Activated T-helper 2 cell treated with anti-CD3 and anti-CD28 coated beads, Interferon-gamma antibody, Interleukin-2, Interleukin-4, amounts not matched to agents 10 μg/mL and 5 μg/mL and 100 μg/mL, durations not matched to agents 14 hours and 24 hours and 36 hours (primary cell): Measurements from ENCODE around the gene GDF10. TPM values are rescaled to one million over a fixed set of nuclear protein-coding genes. Genes with fewer than 3 reads are reported as not detected.
A peak's percentile ranks its signal among the peaks of the same experiment; 100 is the strongest.

Experiments used
- DNase-seq: peaks from one replicate; pipeline ENCODE4 v3.0.0; 2021; ENCODE audit warnings: low spot score
- H3K27ac Mint-ChIP-seq: one replicate; pipeline ENCODE4 v1.8.0; 2021; ENCODE audit warnings: mixed read lengths
- H3K27me3 Mint-ChIP-seq: one replicate; pipeline ENCODE4 v1.8.0; 2021; ENCODE audit warnings: low read depth, mixed read lengths
- H3K36me3 Mint-ChIP-seq: one replicate; pipeline ENCODE4 v1.8.0; 2021; ENCODE audit warnings: low read depth, mixed read lengths
- H3K4me1 Mint-ChIP-seq: one replicate; pipeline ENCODE4 v1.8.0; 2021; ENCODE audit warnings: low read depth, mixed read lengths
- H3K4me3 Mint-ChIP-seq: one replicate; pipeline ENCODE4 v1.8.0; 2021; ENCODE audit warnings: low read depth, mild to moderate bottlenecking, moderate library complexity, mixed read lengths
- H3K9me3 Mint-ChIP-seq: one replicate; pipeline ENCODE4 v1.8.0; 2021; ENCODE audit warnings: mixed read lengths
- intact Hi-C: fragments of 100-400 bp; cut with micrococcal nuclease; formaldehyde crosslinking; loops from one replicate; pipeline ENCODE4 v1.15.1; 2023
- total RNA-seq: library from RNA; stranded (reverse); gene quantifications from 2 replicates; pipeline ENCODE4 v1.2.3, GENCODE V29; 2022

GDF10 gene
- total RNA-seq, 1 donor from 2014 or later, result 0.11 TPM

DNA sequence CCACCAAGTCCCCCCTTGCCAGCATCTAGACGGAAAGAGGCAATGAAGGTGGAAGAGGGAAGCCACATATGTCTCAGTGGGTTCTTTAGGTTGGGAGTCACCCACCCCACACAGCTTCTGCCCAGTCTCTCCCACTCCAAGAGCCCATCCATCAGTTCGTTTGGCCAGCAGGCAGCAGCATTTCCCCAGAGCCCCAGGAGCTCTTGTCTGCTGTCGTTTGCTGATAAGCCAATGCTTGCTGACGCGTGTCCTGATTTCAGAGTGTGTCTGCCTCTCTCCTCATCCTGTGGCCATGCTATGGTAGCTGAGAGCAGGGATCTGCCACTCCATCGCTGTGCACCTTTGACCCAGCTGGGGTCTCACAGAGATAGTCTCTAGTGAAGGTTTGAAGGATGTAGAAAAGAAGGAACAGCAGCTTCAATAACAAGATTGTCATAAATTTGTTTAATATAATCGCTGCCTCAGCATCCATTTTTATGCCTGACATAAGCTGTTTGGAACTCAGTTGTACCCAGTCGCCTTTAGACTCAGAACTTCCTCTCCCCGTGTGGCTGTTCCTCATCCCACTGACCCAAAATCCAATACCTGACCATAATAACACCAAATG lies 39.4 kb upstream of the GDF10 start:
- H3K4me3 Mint-ChIP-seq, result no peak overlapping the region
- intact Hi-C loops, result loop anchor here (5.0 kb wide), 1 partner anchor 52 kb away; no protein-coding TSS in a partner anchor
- DNase-seq, result no peak
- H3K4me1 Mint-ChIP-seq, result peaks cover 72% of the 10 kb centered on the region
- peaks cover 8% of the 10 kb centered on the region for H3K9me3 Mint-ChIP-seq
- peaks cover 17% of the 10 kb centered on the region for H3K36me3 Mint-ChIP-seq
- H3K27ac Mint-ChIP-seq, result peak overlapping the region; percentile 89
- no peaks in the 10 kb centered on the region for H3K27me3 Mint-ChIP-seq

DNA sequence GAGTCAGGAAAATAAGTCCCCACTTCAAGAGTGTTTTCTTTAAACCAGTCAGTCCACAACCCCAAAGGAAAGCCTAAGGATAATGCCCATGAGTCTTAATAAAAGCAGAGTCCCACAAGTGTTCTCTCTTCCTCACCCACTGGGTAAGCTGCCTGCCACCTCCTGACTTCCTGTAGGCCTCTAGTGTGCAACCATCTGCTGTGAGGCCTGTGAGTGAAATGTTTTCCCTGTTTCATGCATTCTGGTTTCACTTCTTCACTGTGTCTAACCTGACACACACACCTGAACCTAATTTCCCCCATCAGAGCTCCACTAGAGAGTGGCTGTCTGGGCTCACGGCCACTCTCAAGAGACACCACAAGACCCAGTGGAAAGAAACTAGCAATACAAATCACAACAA lies 38.9 kb upstream of the GDF10 start:
- Mint-ChIP-seq H3K9me3 (peaks cover 14% of the 10 kb centered on the region), H3K4me1 (peaks cover 75% of the 10 kb centered on the region), H3K4me3 (no peak overlapping the region), H3K36me3 (peaks cover 21% of the 10 kb centered on the region), H3K27me3 (no peaks in the 10 kb centered on the region), H3K27ac (peak overlapping the region; percentile 89)
- peak; percentile 9 for DNase-seq
- intact Hi-C loops, result loop anchor here (5.0 kb wide), 1 partner anchor 51 kb away; no protein-coding TSS in a partner anchor

DNA sequence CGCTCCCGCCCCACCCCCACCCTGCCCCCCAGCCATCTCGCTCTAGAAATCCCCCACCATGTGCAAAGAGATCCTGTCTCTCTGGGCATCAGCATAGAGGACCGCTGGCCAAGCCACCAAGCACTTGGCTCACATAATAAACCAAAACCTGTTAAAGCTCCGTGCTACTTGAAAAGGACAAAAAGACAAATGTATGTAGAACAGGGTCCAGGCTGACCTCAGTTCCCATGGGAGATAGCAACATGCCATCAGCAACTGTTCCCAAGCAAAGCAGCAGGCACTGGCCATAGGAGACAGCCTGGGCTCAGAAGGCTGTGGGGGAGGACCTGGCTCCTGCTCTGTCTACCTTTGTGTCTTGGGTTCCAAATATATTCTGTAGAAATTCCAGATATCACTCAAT lies 38.4 kb upstream of the GDF10 start:
- Mint-ChIP-seq H3K27ac (peak overlapping the region; percentile 21), H3K27me3 (no peaks in the 10 kb centered on the region), H3K36me3 (peaks cover 21% of the 10 kb centered on the region), H3K9me3 (peaks cover 14% of the 10 kb centered on the region), H3K4me3 (no peak overlapping the region), H3K4me1 (peaks cover 72% of the 10 kb centered on the region)
- intact Hi-C loops, result loop anchor here (5.0 kb wide), 1 partner anchor 51 kb away; no protein-coding TSS in a partner anchor
- no peak for DNase-seq

DNA sequence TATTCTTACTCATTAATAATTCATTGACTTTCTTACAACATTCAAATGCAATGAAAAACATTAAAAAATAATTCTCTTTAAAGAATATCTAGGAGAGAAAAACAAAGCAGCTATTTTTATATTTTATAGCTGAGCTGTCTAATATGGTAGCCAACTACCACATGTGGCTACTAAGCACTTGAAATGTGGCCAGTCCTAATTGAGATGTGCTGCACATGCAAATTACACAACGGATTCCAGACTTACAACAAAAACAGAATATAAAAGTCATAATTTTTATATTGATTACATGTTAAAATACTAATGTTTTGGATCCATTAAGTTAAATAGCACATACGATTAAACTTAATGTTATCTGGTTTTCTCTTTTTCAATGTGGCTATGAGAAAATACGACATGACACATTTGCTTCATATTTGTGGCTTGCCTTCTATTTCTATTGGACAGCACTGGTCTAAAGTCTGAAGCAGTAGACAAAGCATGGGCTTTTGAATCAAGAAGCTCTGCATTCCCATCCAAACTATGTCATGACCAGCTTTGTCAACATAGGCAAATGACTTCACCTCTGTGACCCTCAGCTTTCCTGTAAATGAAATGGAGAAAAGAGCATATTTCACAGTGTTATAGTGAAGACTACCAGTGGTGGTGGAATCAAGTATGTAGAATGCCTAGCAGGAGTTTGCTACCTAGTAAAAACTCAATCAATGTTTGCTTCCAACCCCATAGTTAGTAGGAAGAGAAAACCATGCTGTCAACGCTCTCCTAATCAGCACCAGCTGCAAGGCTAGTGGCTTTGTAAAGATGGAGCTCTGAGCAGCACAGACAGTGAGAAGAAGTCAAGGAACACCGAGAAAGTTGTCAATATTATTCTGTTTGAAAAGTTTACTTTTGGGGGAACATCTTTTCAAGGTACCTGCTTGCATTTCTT lies 37.1 kb upstream of the GDF10 start:
- H3K27me3 Mint-ChIP-seq, result no peaks in the 10 kb centered on the region
- intact Hi-C loops, result loop anchor here (5.0 kb wide), 1 partner anchor 49 kb away; no protein-coding TSS in a partner anchor
- no peak overlapping the region for H3K27ac Mint-ChIP-seq
- peaks cover 21% of the 10 kb centered on the region for H3K36me3 Mint-ChIP-seq
- DNase-seq, result no peak
- H3K4me1 Mint-ChIP-seq, result peaks cover 63% of the 10 kb centered on the region
- peaks cover 8% of the 10 kb centered on the region for H3K9me3 Mint-ChIP-seq
- H3K4me3 Mint-ChIP-seq, result no peak overlapping the region

DNA sequence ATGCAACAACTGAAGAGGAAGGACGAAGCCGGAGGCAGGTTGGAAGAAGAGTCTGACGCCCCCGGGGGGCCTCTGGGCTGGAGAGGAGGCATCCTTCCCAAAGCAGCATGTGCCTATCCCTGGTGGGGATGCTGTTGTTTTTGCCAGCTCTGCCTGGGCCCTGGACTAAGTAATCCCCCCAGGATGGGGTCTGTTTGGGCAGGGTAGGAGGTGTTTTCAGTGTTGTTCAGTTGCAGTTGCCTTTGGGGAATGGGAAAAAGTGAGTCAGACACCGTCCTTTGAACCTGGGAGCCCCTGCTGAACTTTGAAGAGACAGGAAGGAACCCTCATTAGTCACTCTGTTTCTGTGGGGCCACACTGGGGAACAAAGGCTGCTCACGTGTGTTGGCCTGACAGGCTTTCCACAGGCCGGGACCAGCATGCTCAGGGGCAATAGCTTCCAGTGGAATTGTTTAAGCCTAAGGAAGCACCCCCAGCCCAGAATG lies 35.2 kb upstream of the GDF10 start:
- Mint-ChIP-seq H3K36me3 (peaks cover 21% of the 10 kb centered on the region), H3K27me3 (no peaks in the 10 kb centered on the region), H3K4me3 (no peak overlapping the region), H3K9me3 (peaks cover 8% of the 10 kb centered on the region), H3K27ac (peak overlapping the region; percentile 85), H3K4me1 (peaks cover 56% of the 10 kb centered on the region)
- intact Hi-C loops, result loop anchor here (1.0 to 5.0 kb wide), 2 partner anchors 8 to 47 kb away; no protein-coding TSS in a partner anchor
- DNase-seq, result peak; percentile 42

DNA sequence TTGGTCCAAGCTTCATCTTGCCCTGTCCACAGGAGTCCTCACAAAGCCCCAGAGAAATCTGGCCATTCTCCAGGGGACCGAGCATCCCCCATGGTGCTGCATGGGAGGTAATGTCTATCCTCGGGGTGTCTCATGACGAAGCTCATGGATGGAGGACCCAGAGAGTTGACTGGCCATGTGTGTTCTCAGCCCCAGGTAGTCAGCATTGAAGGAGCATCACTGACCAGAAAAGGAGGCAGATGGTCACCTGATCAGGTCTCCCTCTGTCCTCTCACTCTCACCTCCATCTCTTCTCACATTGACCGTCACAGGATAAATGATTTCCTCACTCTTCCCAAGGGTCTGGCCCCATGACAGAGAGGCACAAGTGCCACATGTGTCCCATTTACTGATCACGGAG lies 33.4 kb upstream of the GDF10 start:
- DNase-seq, result no peak
- H3K27me3 Mint-ChIP-seq, result peaks cover 1% of the 10 kb centered on the region
- H3K27ac Mint-ChIP-seq, result no peak overlapping the region
- peaks cover 38% of the 10 kb centered on the region for H3K4me1 Mint-ChIP-seq
- H3K36me3 Mint-ChIP-seq, result peaks cover 13% of the 10 kb centered on the region
- intact Hi-C loops, result no loop called here
- no peak overlapping the region for H3K4me3 Mint-ChIP-seq
- H3K9me3 Mint-ChIP-seq, result peaks cover 8% of the 10 kb centered on the region

DNA sequence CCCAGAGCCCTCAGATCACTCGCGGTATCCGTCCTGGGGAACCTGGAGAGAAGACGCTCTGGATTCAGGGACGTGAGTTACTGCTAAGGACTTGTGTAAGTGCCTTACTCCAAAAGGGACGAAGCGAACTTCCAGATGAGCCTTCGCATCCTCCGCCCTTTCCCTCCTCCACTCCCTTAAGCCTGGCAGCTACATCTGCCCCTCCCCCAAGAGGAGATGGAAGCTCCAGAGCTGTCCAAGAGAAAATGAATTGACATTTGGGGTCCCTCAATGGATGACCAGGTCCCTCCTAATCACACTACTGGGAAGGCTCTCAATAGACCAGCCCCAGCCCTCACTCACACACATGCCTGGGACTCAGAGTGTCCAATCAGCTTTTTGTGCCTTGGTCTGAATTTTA lies 31.3 kb upstream of the GDF10 start:
- peaks cover 25% of the 10 kb centered on the region for H3K4me1 Mint-ChIP-seq
- peaks cover 8% of the 10 kb centered on the region for H3K27me3 Mint-ChIP-seq
- no peak overlapping the region for H3K27ac Mint-ChIP-seq
- no peak for DNase-seq
- H3K36me3 Mint-ChIP-seq, result peaks cover 12% of the 10 kb centered on the region
- peaks cover 14% of the 10 kb centered on the region for H3K9me3 Mint-ChIP-seq
- intact Hi-C loops, result no loop called here
- no peak overlapping the region for H3K4me3 Mint-ChIP-seq

DNA sequence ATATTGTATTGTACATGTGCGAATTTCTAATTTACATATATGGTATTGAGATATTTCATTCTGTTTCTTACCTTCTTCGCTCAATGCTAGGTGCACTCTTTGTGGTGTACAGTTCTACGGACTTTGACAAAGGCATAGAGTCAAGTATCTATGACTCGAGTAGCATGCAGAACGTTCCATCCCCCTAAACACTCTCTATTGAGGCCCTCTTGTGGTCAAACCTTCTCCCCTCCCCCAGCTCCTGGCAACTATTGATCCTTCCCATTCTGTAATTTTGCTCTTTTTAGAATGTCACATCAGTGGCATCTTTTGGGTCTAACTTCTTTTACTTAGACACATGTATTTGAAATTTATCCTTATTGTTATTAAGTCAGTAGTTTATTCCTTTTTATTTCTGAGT lies 30.7 kb upstream of the GDF10 start:
- intact Hi-C loops, result no loop called here
- Mint-ChIP-seq H3K4me3 (no peak overlapping the region), H3K27ac (no peak overlapping the region), H3K4me1 (peaks cover 24% of the 10 kb centered on the region), H3K27me3 (peaks cover 8% of the 10 kb centered on the region), H3K9me3 (peaks cover 20% of the 10 kb centered on the region), H3K36me3 (peaks cover 12% of the 10 kb centered on the region)
- no peak for DNase-seq

DNA sequence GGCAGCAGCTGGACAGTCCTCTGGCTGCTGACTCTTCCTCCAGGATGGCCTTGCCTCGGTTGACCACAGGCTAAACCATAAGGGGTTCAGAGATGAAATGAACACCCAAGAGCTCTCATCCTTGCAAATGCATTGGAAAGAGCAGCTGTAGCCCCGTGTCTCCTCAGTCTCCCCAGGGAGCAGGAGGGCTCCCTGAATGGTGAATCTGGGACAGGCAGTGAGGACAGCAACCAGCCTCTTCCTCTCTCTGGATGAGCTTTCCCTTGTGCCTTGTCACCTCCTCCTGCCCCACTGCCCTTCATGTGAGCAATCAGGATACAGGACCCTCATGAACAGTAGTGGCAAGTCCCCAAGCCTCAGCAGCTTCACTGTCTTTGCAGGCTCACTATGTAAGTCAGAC lies 23.9 kb upstream of the GDF10 start:
- Mint-ChIP-seq H3K9me3 (peaks cover 12% of the 10 kb centered on the region), H3K27ac (no peak overlapping the region), H3K4me1 (peaks cover 18% of the 10 kb centered on the region), H3K4me3 (no peak overlapping the region), H3K36me3 (no peaks in the 10 kb centered on the region), H3K27me3 (peaks cover 8% of the 10 kb centered on the region)
- intact Hi-C loops, result no loop called here
- DNase-seq, result no peak

DNA sequence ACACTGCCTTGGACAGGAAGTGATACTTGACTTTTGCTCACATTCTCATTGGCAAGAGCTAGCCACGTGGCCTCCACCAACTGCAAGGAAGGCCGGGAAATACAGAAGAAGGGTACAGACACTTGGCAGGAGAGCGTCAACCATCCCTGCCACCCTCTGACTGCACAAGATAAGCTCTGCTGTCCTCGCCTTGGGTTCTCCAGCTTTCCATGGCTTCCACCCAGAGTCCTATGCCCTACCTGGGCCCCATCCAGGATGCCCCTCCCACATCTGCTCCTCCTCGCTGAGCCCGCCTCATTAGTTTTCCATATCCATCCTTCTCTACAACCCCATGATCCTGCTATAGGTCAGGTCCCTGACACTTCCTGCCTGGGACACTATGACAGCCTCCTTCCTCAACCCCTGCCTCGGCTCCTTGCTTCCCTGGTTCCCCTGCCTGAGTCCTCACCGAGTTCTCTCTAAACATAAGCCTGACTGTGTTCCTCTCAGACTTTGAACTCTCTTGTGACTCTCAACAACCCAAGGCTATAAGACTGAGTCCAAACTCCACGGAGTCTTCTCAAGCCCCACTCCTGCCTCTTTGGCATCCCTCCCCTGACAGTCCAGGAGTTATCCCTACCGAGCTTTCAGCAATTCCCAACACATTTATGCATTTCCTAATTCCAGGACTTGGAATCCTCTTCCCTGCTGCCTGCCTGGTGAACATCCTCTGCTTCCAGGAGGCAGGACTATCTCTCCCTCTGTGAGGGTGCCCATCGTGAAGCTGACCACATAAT lies 23.2 kb upstream of the GDF10 start:
- Mint-ChIP-seq H3K4me3 (no peak overlapping the region), H3K9me3 (peaks cover 12% of the 10 kb centered on the region), H3K27ac (no peak overlapping the region), H3K27me3 (peaks cover 6% of the 10 kb centered on the region), H3K4me1 (peaks cover 18% of the 10 kb centered on the region), H3K36me3 (no peaks in the 10 kb centered on the region)
- intact Hi-C loops, result no loop called here
- DNase-seq, result no peak

DNA sequence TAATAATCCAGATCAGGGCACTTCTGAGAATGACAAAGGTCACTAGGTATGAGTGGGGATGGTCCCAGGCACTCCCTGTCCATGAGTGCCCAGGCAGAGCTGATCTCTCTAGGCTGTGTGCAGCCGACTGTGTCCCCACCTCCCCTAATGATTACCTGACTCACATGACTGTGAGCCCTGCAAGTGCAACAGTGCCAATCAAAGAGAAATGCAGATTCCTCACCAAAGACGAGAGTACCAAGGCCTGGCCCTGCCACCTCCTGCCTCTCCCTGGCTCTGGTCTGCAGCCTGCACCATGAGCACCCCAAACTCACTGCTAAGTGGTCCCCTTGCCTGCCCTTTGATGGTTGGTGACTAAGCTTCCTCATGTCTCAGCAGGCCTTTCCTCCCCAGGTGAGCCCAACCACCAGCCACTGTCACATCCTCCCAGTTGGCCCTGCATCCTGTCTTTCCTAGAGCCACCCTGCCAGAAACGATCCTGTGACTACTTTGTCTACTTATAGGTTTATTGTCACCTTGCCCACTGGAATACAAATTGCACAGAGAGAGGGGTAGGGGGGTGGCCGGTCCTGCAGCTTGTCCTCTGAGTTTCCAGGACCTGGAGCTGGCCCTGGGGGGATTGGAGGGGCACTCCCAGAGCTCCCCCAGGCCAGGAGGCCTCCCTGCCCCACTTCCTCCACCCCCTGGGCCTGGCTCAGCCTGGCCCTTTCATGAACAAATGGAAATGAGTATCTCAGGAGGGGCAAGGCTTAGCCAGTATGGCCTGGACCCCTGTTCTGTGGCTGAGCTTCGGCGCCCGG lies 22.4 kb upstream of the GDF10 start:
- DNase-seq, result peak; percentile 26
- Mint-ChIP-seq H3K27me3 (peaks cover 3% of the 10 kb centered on the region), H3K36me3 (no peaks in the 10 kb centered on the region), H3K27ac (no peak overlapping the region), H3K4me1 (peaks cover 18% of the 10 kb centered on the region), H3K9me3 (peaks cover 12% of the 10 kb centered on the region), H3K4me3 (no peak overlapping the region)
- intact Hi-C loops, result no loop called here

DNA sequence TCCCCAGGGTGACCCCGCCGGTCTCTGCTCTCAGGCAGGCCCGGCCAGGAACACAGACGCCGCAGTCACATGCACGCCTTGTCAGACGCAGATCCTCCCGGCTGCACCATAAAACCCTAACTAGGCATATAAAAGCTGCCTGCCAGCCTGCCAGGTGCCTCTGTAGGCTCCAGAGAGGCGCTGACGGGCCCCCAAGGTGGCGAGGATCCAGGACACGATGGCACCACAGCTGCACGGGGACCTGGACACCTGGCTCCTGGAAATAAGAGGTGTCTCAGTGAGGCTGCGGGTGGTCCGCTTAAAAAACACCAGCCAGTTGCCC lies 21.9 kb upstream of the GDF10 start:
- Mint-ChIP-seq H3K4me1 (peaks cover 18% of the 10 kb centered on the region), H3K27me3 (no peaks in the 10 kb centered on the region), H3K36me3 (no peaks in the 10 kb centered on the region), H3K9me3 (peaks cover 12% of the 10 kb centered on the region), H3K27ac (no peak overlapping the region), H3K4me3 (no peak overlapping the region)
- no peak for DNase-seq
- intact Hi-C loops, result no loop called here
